ENCODE data around the gene ALDOA. TPM values are rescaled to one million over a fixed set of nuclear protein-coding genes. Genes with fewer than 3 reads are reported as not detected.

ALDOA gene
- total RNA-seq, 1 experiment from 2014 or later, result 2,052 TPM

DNA sequence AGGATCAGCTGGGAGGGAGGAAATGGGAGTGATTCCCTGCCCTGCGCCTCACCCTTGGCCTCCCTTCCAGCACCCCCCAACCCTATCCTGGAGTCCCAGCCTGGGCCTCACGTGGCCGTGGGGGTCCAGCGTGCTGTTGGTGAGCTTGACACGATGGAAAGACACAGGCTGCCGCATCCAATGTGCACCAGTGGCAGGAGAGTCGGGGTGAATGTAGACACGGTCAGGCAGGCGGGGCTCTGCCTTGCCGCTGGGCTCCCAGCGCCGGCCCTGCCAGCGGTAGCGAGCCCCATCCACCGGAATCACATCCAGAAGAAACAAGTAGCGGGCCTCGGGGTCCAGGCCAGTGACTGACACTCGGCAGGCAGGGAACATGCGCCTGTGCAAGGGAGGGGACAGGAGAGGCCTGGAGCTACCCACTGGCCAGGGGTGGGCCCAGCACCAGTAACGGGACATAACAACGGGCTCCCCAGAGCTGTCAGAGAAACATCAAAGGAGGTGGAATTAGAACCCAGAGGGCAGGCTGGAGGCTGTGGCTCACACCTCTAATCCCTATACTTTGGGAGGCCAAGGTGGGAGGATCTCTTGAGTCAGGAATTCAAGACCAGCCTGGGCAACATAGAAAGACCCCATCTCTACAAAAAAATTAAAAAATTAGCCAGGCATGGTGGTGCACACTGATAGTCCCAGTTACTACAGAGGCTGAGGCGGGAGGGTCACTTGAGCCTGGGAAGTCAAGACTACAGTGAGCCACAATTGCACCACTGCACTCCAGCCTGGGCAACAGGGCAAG, 23.5 kb downstream of the ALDOA start:
- no peak for DNase-seq (ENCODE audit: low read depth)

DNA sequence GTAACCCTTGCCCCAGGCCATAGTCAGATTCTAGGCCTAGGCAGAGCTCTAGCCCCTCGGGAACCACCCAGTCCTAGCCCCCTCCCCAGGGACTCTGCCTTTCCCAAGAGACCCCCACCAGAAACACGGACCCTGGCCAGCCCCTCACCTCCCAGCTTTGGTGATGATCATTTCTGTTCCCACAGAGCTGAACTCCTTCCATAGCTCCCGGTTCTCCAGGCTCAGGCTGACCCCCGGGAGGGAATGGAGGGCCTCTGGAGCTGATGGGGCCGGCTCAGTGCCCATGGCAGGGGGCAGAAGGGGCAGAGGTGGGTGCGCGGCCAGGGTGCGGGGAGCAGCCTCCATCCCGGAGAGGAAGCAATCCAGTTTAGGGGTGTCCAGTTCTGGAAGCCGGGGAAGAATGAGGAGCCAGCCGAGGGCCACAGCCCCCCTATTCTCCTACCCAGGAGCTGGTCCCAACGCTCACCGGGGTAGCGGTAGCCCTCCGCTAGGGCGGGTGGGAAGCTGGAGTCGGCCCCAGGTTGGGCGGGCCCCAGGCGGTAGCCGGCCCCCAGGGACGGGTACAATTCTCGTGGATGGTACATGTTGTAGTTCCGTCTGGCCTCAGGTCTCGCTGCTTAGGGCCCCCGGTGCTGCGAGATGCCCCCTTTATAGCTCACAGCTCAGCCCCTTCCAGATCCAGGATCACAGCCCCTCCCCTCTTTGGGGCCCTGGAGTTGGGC, 25.2 kb downstream of the ALDOA start:
- DNase-seq (ENCODE audit: low read depth), result no peak

DNA sequence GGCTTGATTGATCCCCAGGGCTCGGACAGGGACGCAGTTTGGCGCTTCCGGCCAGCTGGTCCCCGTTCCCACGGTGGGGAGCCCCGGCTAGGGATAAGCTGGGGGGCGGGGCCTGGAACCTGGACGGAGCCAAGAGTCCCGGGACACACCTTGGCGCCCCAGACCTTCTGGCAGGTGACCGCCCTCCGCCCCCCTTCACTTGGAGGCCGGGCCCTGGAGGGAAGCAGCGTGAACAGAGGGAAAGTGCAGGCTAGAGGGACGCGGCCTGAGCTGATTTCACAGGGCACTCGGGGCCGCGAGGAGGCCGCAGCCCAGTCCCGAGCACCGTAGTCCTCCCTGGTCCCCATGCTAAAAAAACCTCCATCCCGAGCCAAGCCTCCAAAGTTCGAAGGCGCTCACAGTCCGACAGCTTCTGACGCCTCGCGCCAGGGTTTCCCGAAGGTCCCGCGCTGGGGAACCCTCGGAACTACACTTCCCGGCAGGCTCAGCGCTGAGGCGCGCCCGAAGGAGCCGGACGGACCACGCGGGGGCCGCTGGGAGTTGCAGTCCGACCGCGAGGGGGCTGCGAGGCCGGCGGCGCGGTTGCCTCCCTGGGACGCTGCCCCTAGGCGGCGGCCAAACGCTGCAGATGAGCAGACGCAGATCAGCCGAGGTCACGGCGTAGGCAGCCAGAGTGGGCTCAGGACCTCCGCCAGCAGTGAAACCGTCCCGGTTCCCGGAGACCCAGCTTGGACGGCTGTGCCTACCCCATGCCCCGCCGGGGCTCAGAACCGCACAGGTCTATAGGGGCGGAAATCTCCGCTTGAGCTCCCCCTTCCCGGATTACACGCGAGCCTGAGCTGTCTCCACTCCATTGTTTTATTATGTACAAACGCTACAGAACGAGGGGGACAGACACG, 26.2 kb downstream of the ALDOA start, which contains the start of gene TBX6:
Gene TBX6, minus strand, starts transcription at position 451 of the 899 bp plus-strand sequence. CDS start 731 bp downstream, outside the sequence.
- peak; percentile 90 for DNase-seq (ENCODE audit: low read depth)

DNA sequence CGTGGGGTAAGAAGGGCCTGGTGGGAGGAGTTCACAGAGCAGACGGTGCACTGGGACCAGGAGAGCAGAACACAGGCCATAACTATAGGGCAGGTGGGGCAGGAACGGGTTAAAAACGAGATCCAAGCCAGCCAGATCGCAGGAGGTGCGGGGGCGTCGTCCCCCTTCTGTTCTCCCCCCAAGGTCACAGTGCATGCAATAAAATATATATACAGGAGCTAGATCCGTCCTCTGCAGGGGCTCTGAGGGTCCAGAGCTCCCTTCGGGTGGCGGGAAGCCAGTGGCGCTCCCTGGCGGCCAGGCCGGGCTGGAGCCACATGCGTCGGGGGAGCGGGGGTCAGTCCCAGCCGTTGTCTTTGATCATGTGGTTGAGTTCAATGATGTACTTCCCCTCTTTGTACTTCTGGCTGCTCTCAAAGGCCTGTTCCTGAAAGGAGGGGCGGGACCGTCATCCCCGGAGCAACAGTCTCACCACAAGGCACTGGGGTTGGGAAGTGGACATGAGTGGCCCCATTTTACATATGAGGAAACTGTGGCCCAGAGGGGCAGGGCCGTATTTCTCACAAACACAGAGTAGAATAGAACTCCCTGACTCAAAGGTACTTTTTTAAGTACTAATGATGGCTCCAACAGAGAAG, 26.9 kb downstream of the ALDOA start:
- peak; percentile 89 for DNase-seq (ENCODE audit: low read depth)

DNA sequence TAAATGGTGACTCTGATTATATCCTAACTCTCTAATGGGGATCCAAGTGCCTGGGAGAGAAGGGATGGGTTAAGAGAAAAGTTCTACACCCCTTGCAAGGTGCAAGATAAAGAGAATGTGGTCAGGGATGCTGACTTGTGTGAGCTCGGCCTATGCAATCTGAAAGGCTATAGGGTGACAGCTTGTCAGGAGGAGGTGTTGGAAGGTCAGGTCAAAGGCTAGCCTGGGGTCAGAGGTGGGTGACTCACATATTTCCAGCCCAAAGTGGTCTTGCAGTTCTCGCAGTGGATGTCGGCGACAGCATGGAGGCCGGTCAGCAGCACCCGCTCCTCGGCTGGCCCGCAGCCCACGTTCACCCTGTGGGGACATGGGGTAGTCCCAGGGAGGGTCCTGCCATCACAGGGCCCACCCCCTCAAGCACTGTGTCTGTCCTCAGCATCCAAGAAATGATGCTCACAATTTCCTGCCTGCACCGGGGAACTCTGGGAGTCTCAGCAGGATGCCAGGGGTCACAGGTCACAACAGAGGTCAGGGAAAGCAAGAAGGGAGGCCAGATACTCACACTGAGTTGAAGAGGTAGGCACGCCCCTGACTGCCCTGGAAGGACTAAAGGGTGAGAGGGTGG, 29.1 kb downstream of the ALDOA start:
- DNase-seq (ENCODE audit: low read depth), result no peak

DNA sequence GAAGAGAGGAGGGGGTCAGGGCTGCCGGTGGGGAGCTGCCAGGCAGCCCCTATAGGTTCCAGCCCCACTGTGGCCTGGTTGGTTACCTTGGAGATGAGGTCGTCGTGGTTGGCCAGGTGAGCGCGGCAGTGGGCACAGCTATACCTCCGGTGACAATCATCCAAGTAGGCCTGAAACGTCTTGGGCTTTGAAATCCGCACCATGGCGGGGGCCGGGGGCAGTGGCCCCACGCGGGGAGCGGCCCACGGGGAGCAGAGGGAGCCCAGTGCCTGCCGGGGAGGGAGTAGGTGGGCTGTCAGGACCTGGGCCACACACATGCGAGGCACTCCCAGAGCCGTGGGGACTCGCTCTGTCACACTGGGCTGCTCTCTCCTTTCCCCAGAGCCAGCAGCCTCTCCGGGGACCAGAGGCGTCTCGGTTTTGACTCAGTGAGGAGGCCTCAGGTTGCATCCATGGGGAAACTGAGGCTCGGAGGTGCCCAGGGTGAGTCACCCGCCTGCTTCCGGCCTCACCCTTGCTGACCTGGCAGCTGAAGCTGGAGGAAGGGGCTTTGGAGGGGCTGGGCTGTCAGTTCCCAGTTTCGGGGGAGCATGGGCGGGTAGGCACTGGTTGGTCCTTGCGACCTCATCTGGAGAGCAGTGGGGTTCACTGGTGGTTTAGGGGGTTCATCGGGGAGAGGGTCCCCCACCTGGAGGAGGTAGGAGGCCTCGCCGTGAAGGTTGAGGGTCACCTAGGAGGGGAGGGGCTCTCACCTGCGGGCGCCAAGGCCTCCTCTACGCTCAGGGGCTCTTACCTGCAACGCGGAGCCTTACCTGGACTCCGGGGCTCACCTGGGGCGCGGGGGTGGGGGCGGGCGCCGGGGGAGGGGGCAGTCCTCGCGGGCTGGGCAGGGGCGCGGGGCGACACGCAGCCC, 29.9 kb downstream of the ALDOA start:
- DNase-seq (ENCODE audit: low read depth), result no peak

DNA sequence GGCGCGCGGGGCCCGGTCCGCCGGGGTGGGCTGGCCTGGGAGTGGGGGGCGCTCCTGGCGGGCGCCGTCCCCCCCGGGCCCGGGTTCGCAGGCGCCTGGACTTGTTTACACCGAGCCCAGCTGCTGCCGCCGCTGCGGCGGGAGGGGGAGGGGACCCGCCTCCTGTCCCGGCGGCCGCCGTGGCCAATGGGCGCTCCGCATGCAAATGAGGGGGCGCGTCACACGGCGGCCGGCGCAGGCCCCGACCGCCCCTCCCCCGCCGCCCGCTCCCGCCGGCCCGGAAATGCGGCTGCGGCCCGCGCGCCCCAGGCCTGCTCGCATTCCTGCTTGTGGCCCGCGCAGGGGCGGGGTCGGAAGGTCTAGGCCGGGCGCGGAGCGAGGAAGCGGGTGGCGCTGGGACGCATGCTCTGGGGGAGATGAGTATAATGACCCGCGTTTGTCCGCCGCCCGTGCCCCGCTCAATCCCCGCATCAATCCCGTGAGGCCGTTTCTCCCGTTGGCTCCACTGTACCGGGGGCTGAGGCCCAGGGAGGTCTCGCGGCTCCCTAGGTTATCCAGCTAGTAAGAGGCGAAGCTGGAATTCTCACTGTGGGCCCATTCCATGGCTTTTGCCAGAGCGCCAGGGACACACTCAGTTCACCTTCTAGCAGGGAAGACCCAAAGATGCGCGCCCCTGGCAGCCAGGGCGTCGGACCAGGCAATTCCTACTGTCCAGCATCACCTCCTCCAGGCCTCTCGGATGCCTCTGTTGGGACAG, 30.7 kb downstream of the ALDOA start, which contains the start of gene YPEL3:
Gene YPEL3, minus strand, starts transcription at position 109 of the 757 bp plus-strand sequence. CDS start 731 bp downstream, outside the sequence.
- DNase-seq (ENCODE audit: low read depth), result no peak

DNA sequence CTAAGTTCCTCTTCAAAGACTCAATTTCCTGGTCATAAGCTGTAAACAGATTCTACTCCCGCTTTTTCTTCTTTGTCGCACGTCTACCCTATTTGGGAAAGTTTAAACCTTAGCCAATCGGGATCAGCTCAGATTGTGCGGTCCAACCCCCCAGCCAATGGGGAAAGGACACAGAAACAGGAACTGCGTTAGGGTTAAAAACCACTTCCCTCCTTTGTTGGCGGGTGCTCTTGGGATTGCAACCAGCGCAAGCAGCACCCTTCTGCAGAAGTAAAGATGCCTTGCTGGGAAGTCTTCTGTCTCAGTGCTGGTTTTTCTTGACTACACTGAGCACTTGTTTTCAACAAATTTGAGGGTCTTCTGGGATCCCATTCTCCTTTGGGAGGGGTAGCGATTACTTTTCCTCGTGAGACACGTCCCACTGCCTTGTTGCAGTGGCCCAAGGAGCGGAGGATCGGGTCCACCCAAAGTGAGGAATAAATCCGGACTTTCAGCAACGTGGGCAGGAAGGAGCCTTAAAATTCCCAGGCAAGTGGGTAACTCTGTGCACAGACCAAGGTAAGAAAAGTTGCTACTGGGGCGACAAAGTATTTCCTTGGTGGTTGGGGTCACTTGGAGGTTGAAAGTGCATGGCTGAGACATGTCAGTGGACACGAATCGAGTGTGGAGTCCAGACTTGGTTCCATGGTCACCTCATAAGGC, 31.5 kb downstream of the ALDOA start:
- no peak for DNase-seq (ENCODE audit: low read depth)

DNA sequence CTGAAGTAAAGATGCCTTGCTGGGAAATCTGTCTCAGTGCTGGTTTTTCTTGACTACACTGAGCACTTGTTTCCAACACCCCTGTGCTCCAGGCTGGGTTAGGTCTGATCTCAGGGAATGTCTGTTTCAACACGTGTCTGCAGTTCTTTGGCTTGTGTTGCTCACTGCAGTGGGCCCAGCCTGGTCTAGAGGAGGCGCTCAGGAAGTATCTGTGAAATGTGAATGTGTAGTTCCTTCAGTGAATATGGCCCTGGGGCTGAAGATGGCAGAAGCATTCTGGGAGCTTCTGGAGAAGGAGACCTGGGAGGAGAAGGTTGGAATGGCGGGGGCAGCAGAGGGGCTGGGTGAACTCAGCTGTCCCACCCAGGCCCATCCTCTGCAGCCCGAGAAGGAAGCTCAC, 38.5 kb downstream of the ALDOA start:
- no peak for DNase-seq (ENCODE audit: low read depth)

DNA sequence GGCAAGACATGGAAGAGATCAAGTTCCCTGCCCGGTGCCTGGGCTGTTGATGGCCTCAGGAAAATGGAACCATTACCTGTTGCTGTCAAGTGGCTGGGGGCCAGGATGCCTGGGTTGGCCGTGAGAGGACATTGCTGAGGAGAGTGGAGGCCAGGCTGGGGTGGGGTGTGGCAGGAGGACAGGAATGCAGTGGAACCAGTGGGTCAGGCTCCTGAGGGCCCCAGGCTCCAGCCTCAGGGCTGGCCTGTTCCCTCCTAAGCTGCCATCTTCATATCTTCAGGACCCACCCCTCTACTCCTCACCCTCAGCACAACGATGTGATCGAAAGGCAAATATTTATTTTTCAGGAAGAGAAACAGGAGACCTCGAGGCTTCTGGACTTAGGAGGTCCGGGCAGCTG, 38.9 kb downstream of the ALDOA start:
- no peak for DNase-seq (ENCODE audit: low read depth)

DNA sequence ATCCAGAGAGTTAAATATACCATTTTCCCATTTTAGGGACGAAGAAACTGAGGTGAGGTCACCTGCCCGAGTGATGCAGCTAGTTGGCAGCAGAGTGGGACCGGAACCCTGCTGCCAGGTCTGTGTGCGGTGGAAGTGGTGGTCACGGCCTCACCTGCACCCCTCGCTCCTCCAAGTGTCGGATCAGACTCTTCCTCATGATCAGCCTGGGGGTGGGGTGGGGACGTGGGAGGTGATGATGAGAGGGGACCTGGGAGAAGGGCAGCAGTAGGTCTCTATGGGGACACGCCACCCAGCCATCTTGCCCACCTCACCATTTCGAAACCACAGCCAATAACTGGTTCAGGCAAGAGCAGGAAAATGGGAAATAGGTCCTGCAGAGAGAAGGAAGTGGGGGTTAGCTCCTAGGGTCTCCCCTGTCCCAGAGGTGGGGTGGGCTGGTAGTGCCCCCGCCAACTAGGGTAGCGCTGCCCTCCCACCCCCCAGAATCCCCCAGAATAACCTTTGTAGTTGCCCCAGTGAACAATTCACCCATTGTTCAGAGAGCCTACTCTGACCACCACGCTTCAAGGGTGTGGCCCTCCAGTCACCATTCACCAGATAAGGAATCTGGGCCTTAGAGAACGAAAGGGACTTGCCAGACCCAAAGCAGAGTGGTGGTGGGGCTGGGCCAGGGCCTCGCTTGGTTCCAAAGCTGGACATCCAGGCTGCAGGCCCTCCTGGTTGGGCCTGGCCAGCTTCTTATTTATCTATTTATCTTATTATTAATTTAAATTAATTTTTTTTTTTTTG, 42.7 kb downstream of the ALDOA start:
- DNase-seq (ENCODE audit: low read depth), result no peak

DNA sequence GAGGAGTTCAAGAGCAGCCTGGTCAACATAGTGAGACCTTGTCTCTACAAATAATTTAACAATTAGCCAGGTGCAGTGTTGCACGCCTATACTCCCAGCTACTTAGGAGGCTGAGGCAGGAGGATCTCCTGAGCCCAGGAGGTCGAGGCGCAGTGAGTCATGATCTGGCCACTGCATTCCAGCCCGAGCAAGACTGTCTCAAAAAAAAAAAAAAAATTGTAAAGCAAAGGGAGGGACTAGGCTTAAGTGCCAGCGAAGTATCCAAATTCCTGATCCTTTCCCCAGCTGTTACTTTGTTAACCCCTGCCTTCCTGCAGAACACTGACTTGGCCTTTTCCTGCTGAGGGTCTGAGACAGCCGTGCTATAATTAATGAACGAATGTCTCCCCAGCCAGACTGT, 45.1 kb downstream of the ALDOA start:
- peak; percentile 36 for DNase-seq (ENCODE audit: low read depth)

DNA sequence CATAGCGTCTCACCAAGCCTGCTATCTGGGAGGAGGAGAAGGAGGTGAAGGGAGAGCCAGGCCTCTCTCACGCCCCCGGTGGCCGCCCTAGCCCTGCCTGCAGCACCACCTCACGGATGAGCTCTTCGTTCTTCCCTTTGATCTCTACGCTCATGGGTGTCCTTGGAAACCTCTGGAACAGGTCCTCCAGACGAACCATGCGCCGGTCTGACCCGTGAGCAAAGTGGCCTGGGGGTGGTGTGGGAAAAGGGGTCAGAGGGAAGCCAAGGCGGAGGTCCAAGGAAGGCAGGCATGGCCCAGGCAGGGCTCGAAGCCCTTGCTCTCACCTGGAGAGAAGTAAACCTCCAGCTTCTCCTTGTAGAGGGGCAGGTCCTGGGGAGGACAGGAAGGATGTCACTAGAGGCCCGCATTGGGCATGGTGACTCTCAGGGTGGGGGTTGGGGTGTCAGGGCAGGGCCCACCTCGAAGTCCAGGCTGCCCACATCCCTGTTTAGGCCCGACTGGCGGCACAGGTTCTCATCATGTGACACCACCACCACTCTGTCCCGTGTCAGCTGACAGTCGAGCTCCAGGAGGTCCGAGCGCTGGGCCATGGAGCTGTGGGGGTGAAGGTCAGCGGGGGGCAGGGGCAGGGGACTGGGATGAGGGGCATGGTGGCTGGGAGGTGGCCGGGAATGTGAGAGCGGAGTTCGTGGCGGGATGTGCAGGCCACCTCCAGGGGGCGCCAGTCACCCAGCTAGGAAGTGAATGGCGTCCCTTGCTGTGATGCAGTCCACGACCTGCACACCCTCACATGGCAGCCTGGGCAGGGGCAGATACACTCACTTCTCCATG, 46.9 kb downstream of the ALDOA start:
- DNase-seq (ENCODE audit: low read depth), result peak; percentile 55

DNA sequence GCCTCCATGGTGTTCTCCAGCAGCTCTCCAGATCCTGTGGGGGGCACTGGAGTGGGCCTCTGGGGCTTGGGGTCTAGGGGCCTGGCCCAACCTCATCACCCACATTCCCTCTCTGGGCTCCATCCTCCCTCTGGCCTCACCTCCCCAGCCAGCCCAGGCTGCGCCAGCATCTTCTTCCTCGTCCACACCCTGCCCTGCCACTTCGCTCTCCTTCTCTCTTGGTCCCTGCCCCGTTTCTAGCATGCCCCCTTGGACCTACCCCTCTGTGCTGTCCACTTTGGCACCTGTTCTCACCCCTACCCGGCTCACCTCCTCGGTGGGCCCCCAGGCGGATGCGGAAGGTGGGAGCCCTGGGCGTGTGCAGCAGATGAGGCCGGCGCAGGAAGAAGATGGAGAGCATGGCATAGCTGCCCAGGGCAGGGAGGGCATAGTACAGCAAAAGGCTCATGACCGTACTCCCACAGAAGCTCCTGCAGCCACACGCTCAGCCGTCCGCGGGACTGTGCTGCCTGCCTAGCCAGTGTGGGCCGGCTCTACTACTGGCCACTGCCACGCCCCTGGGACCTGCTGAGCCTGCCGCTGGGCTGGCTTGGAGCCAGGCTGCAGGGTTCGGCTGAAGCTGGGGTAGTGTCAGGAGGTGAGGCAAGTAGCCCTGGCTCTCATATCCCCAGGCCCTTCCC, 47.6 kb downstream of the ALDOA start, which contains the start of gene GDPD3:
Gene GDPD3, minus strand, starts transcription at position 507 of the 680 bp plus-strand sequence. Its CDS starts 59 bp downstream, at position 448.
- DNase-seq (ENCODE audit: low read depth), result peak; percentile 45

DNA sequence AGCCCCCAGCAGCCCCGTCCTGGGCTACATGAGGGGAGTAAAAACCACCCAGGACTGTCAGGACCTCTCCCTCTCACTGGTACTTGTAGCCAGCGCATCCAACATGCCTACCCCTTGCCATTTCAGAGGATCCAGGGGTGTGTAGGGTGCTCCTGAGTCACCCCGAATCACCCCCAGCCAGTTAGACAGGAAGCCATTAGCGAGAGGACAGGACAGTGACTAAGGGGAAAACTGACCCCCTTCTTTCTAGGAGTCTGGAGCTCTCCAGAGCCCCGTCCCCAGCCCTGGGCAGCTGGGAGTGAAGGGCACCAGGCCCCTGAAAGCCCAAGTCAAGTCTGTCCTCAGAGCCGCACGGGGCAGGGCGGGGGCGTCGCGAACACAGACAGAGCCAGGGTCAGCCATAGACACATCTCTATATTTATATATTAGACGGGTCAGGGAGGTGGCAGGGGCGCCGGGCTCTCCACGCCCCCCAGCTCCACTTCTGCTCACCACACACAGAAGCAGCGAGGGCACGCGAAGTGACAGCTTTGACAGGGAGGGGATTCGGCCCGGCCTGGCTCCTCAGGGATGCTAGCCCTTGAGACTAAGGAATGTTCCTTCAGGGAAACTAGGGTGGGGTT, 48.3 kb downstream of the ALDOA start:
- DNase-seq (ENCODE audit: low read depth), result peak; percentile 27
